Karpas-422 (cell line): ENCODE measurements around the gene KAZN. TPM values are rescaled to one million over a fixed set of nuclear protein-coding genes. Genes with fewer than 3 reads are reported as not detected.
"Not testable (repeated sequence)": the region's sequence is repeated elsewhere in the genome, so short reads cannot be mapped to it uniquely, and the experiment has no call there.

Experiments
- DNase-seq: peaks from one replicate; pipeline ENCODE4 v3.0.0-alpha.2; 2015
- H2AFZ ChIP-seq: fragments of 200-600 bp; sonication (generic); 2 replicates; pipeline ENCODE4 v1.6.1; 2014; ENCODE audit warnings: antibody characterized with exemption, low read length, mixed read lengths
- H3K27ac ChIP-seq: fragments of 200-600 bp; sonication (generic); 2 replicates; pipeline ENCODE4 v1.5.1; 2014; ENCODE audit warnings: mild to moderate bottlenecking, low read length, moderate library complexity
- H3K27me3 ChIP-seq: fragments of 200-600 bp; sonication (generic); 2 replicates; pipeline ENCODE4 v1.6.1; 2014; ENCODE audit warnings: low read length, mixed read lengths
- H3K36me3 ChIP-seq: fragments of 200-600 bp; sonication (generic); 2 replicates; pipeline ENCODE4 v1.6.1; 2014; ENCODE audit warnings: low read length, mixed read lengths; ENCODE audit not compliant: insufficient read depth
- H3K4me1 ChIP-seq: fragments of 200-600 bp; sonication (generic); 2 replicates; pipeline ENCODE4 v1.6.1; 2014; ENCODE audit warnings: mild to moderate bottlenecking, low read length, mixed read lengths
- H3K4me2 ChIP-seq: fragments of 200-600 bp; sonication (generic); 2 replicates; pipeline ENCODE4 v1.6.1; 2014; ENCODE audit warnings: low read length, low read depth, mild to moderate bottlenecking; ENCODE audit not compliant: poor library complexity, severe bottlenecking
- H3K4me3 ChIP-seq: fragments of 200-600 bp; sonication (generic); 2 replicates; pipeline ENCODE4 v1.5.1; 2014; ENCODE audit warnings: mild to moderate bottlenecking, antibody characterized with exemption, low read length, mixed read lengths
- H3K79me2 ChIP-seq: fragments of 200-600 bp; sonication (generic); 2 replicates; pipeline ENCODE4 v1.6.1; 2014; ENCODE audit warnings: mild to moderate bottlenecking, low read length, mixed read lengths
- H3K9ac ChIP-seq: fragments of 200-600 bp; sonication (generic); 2 replicates; pipeline ENCODE4 v1.6.0; 2014; ENCODE audit warnings: low read length
- H3K9me2 ChIP-seq: fragments of 200-600 bp; sonication (generic), shearing (Covaris generic); replicated peaks from 2 replicates; pipeline ENCODE4 v1.6.0; 2014; ENCODE audit warnings: mild to moderate bottlenecking, low read length, moderate library complexity; ENCODE audit not compliant: insufficient read depth
- H3K9me3 ChIP-seq: fragments of 300-700, 200-600 bp; sonication (generic); 2 replicates; pipeline ENCODE4 v1.6.1; 2014; ENCODE audit warnings: low read length, mixed read lengths
- H4K20me1 ChIP-seq: fragments of 200-600 bp; sonication (generic); 2 replicates; pipeline ENCODE4 v1.6.1; 2014; ENCODE audit warnings: mild to moderate bottlenecking, antibody characterized with exemption, low read length, low read depth; ENCODE audit not compliant: insufficient read depth
- total RNA-seq: library from RNA; depleted of rRNA; stranded (reverse); fragments of >200 nt; shearing (Covaris generic); gene quantifications from 2 replicates; pipeline ENCODE4 v1.2.3, GENCODE V29; 2014; ENCODE audit warnings: low replicate concordance

The KAZN gene
- total RNA-seq, 1 experiment from 2014 or later: not detected

DNA sequence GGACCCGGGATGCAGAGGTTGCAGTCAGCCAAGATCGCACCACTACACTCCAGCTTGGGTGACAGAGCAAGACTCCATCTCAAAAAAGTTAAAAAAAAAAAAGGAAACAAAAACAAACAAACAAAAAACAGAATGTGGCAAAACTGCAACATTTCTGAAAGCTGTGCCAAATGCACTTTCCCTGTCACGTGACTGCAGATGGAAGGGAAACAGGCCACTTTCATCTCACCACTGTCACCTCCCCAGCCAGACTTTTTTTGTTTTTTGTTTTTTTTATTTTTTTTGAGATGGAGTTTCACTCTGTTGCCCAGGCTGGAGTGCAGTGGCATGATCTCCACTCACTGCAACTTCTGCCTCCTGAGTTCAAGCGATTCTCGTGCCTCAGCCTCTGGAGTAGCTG is 442.2 kb downstream of the KAZN start:
- not testable (repeated sequence) for H3K4me1 ChIP-seq, H3K4me2 ChIP-seq, DNase-seq, H3K27me3 ChIP-seq, H3K79me2 ChIP-seq, H3K4me3 ChIP-seq, H3K36me3 ChIP-seq, H3K27ac ChIP-seq, H2AFZ ChIP-seq, H3K9me2 ChIP-seq, H4K20me1 ChIP-seq, H3K9me3 ChIP-seq, H3K9ac ChIP-seq

DNA sequence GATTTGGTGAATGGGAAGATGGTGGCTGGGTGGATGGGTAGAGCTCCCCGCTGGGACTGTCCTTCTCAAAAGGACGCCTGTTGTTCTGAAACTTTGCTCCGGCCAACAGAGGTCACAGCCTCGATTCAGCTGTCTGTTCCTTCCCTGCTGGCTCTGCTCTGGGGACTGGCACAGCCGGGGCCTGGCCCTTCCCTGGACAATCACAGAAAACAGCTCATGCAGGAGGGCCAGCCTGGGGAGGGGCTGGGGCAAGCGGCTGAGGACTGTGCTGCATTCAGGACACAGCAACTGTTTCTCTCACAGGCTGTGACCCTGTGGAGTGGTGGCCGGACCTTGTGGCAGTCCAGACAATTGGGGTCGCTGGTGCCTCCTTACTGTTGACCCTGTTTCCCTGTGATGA is 444.4 kb downstream of the KAZN start:
- Histone ChIP-seq H3K9ac (no peak overlapping the region), H3K27me3 (no peaks in the 10 kb centered on the region), H3K4me3 (no peak overlapping the region), H2AFZ (no peak overlapping the region), H3K79me2 (no peaks in the 10 kb centered on the region), H3K4me1 (no peaks in the 10 kb centered on the region), H3K9me2 (no peaks in the 10 kb centered on the region), H3K36me3 (no peaks in the 10 kb centered on the region), H3K27ac (no peak overlapping the region), H3K9me3 (no peaks in the 10 kb centered on the region), H4K20me1 (no peaks in the 10 kb centered on the region), H3K4me2 (no peak overlapping the region)
- DNase-seq: no peak

DNA sequence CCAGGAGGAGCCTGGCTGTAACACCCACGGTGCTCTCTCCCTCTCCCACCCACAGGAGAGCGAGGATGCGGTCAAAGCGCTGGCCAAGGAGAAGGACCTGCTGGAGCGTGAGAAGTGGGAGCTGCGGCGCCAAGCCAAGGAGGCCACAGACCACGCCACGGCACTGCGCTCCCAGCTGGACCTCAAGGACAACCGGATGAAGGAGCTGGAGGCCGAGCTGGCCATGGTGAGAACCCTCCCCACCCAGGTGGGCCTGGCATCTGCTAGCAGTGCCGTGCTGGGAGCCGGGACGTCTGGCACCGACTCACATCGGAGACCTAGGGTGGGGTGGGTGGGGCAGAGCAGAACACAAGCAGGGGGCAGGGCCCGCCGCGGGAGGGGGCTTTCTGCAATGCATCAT is 445.4 kb downstream of the KAZN start:
- no peak overlapping the region for H3K4me2 ChIP-seq
- H3K4me3 ChIP-seq: no peak overlapping the region
- H3K27me3 ChIP-seq: no peaks in the 10 kb centered on the region
- no peaks in the 10 kb centered on the region for H3K9me3 ChIP-seq
- H3K36me3 ChIP-seq: no peaks in the 10 kb centered on the region
- H3K79me2 ChIP-seq: no peaks in the 10 kb centered on the region
- H2AFZ ChIP-seq: no peak overlapping the region
- H3K9me2 ChIP-seq: no peaks in the 10 kb centered on the region
- no peaks in the 10 kb centered on the region for H4K20me1 ChIP-seq
- H3K9ac ChIP-seq: no peak overlapping the region
- no peak overlapping the region for H3K27ac ChIP-seq
- no peak for DNase-seq
- H3K4me1 ChIP-seq: no peaks in the 10 kb centered on the region

- Histone ChIP-seq H3K79me2 (no peaks in the 10 kb centered on the region), H3K4me1 (no peaks in the 10 kb centered on the region), H3K36me3 (no peaks in the 10 kb centered on the region), H3K4me3 (no peak overlapping the region), H3K9ac (no peak overlapping the region), H3K9me2 (no peaks in the 10 kb centered on the region), H3K27ac (no peak overlapping the region), H3K4me2 (no peak overlapping the region), H4K20me1 (no peaks in the 10 kb centered on the region), H3K27me3 (no peaks in the 10 kb centered on the region), H3K9me3 (no peaks in the 10 kb centered on the region), H2AFZ (no peak overlapping the region)
- DNase-seq: no peak
Observed at GRCh38 chr1:15045123-15045522, 446.6 kb downstream of the KAZN start.

- Histone ChIP-seq H3K4me2 (no peak overlapping the region), H3K4me3 (no peak overlapping the region), H3K36me3 (no peaks in the 10 kb centered on the region), H2AFZ (no peak overlapping the region), H3K27ac (no peak overlapping the region), H3K9ac (no peak overlapping the region), H3K27me3 (no peaks in the 10 kb centered on the region), H4K20me1 (no peaks in the 10 kb centered on the region), H3K9me2 (no peaks in the 10 kb centered on the region), H3K4me1 (no peaks in the 10 kb centered on the region), H3K79me2 (no peaks in the 10 kb centered on the region), H3K9me3 (no peaks in the 10 kb centered on the region)
- peak; percentile 90 for DNase-seq
Observed at GRCh38 chr1:15046487-15047165, 448.1 kb downstream of the KAZN start.

DNA sequence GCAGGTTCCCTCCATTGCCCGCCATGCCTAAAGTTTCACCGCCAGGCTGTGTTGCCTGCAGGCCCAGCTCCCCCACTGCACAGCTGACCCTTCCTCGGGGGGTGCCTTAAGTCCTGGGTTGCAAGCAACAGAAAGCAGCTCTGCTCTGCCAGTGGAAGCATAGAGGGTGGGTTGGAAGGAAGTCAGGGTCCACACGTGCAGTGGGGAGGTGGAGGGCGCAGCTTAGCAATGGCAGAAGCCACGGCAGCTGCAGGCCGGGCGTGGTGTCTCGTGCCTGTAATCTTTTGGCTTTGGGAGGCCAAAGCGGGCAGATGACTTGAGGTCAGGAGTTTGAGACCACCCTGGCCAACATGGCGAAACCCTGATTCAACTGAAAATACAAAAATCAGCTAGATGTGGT is 448.8 kb downstream of the KAZN start:
- Histone ChIP-seq H3K9me3 (no peaks in the 10 kb centered on the region), H2AFZ (no peak overlapping the region), H3K4me2 (no peak overlapping the region), H3K27ac (no peak overlapping the region), H3K9ac (no peak overlapping the region), H3K4me1 (no peaks in the 10 kb centered on the region), H3K9me2 (no peaks in the 10 kb centered on the region), H4K20me1 (no peaks in the 10 kb centered on the region), H3K36me3 (no peaks in the 10 kb centered on the region), H3K27me3 (no peaks in the 10 kb centered on the region), H3K4me3 (no peak overlapping the region), H3K79me2 (no peaks in the 10 kb centered on the region)
- DNase-seq: no peak

GRCh38 chr1:15048437-15048980 is 450.0 kb downstream of the KAZN start:
- Histone ChIP-seq H3K36me3 (no peaks in the 10 kb centered on the region), H3K4me2 (no peak overlapping the region), H3K79me2 (no peaks in the 10 kb centered on the region), H2AFZ (no peak overlapping the region), H3K4me3 (no peak overlapping the region), H3K9me2 (no peaks in the 10 kb centered on the region), H3K27me3 (no peaks in the 10 kb centered on the region), H3K9me3 (no peaks in the 10 kb centered on the region), H4K20me1 (no peaks in the 10 kb centered on the region), H3K27ac (no peak overlapping the region), H3K9ac (no peak overlapping the region), H3K4me1 (no peaks in the 10 kb centered on the region)
- no peak for DNase-seq

GRCh38 chr1:15049067-15049466 is 450.6 kb downstream of the KAZN start:
- Histone ChIP-seq H3K27me3 (no peaks in the 10 kb centered on the region), H3K79me2 (no peaks in the 10 kb centered on the region), H2AFZ (no peak overlapping the region), H3K36me3 (no peaks in the 10 kb centered on the region), H3K4me1 (no peaks in the 10 kb centered on the region), H3K9me2 (no peaks in the 10 kb centered on the region), H3K9ac (no peak overlapping the region), H3K4me3 (no peak overlapping the region), H3K4me2 (no peak overlapping the region), H3K9me3 (no peaks in the 10 kb centered on the region), H4K20me1 (no peaks in the 10 kb centered on the region), H3K27ac (no peak overlapping the region)
- no peak for DNase-seq
